Esophagus (tissue), 2 donors: ENCODE results near the gene CHST11. TPM values are rescaled to one million over a fixed set of nuclear protein-coding genes. Genes with fewer than 3 reads are reported as not detected.

ENCODE experiments used
- H3K27ac ChIP-seq, 2 donors: one replicate each; pipeline ENCODE4 v1.5.1; 2013; ENCODE audit warnings: low read depth in 2 of 2, mild to moderate bottlenecking in 2 of 2, inconsistent platforms in 1 of 2, low read length in 1 of 2, moderate library complexity in 1 of 2
- H3K27me3 ChIP-seq, 2 donors: one replicate each; pipeline ENCODE4 v1.6.1; 2013; ENCODE audit warnings: low read length in 2 of 2, control low read depth in 1 of 2, mild to moderate bottlenecking in 1 of 2; ENCODE audit not compliant: insufficient read depth in 2 of 2, control insufficient read depth in 1 of 2
- H3K36me3 ChIP-seq, 2 donors: one replicate each; pipeline ENCODE4 v1.6.1; 2013; ENCODE audit warnings: low read length in 1 of 2; ENCODE audit not compliant: control insufficient read depth in 2 of 2, insufficient read depth in 2 of 2
- H3K4me1 ChIP-seq, 2 donors: one replicate each; pipeline ENCODE4 v1.6.1; 2013; ENCODE audit warnings: low read length in 1 of 2; ENCODE audit not compliant: control insufficient read depth in 2 of 2, insufficient read depth in 2 of 2
- H3K4me3 ChIP-seq, 2 donors: one replicate each; pipeline ENCODE4 v1.5.1; 2013; ENCODE audit warnings: low read length in 2 of 2, mild to moderate bottlenecking in 2 of 2, low read depth in 1 of 2, moderate library complexity in 1 of 2
- H3K9me3 ChIP-seq, 2 donors: one replicate each; pipeline ENCODE4 v1.6.1; 2013; ENCODE audit warnings: mild to moderate bottlenecking in 2 of 2, low read depth in 1 of 2, low read length in 1 of 2, moderate library complexity in 1 of 2; ENCODE audit not compliant: control insufficient read depth in 2 of 2, insufficient read depth in 1 of 2
- WGBS, 2 donors: extraction: QIAGEN DNeasy Blood & Tissue Kit; methylation state at CpG; one replicate each; pipeline ENCODE4 v1.1.7; 2013; 5-methylcytosine and 5-hydroxymethylcytosine counted together
- polyA plus RNA-seq, 2 donors: library from polyadenylated mRNA; stranded (reverse); fragments of 200-250 nt; gene quantifications; one replicate each; pipeline ENCODE4 v1.2.3, GENCODE V29; 2013
- donor health status: healthy with polysubstance abuse.
- donor health status: Bipolar disorder and iron deficiency.

Gene CHST11
- polyA plus RNA-seq, 2 donors, result 0.53 to 1.4 TPM

- Histone ChIP-seq H3K36me3 (no peaks in the 10 kb centered on the region), H3K9me3 (no peaks in the 10 kb centered on the region), H3K27ac (no peak overlapping the region), H3K4me1 (no peaks in the 10 kb centered on the region), H3K4me3 (no peak overlapping the region), H3K27me3 (no peaks in the 10 kb centered on the region)
- 73 to 75% methylated on average over 8 of the region's 8 CpGs for WGBS, 2 donors
Measured at GRCh38 chr12:104764225-104765091, 307.7 kb downstream of the CHST11 start.

- no peak overlapping the region for H3K4me3 ChIP-seq
- no peaks in the 10 kb centered on the region for H3K4me1 ChIP-seq
- H3K9me3 ChIP-seq, result peaks cover 0 to 2% of the 10 kb centered on the region in 2 donors
- WGBS, 2 donors, result 87 to 93% methylated on average over 3 of the region's 3 CpGs
- no peaks in the 10 kb centered on the region for H3K36me3 ChIP-seq
- H3K27me3 ChIP-seq, result no peaks in the 10 kb centered on the region
- no peak overlapping the region for H3K27ac ChIP-seq
Measured at GRCh38 chr12:104767261-104767660, 310.5 kb downstream of the CHST11 start.

GRCh38 chr12:104768033-104768432 is 311.3 kb downstream of the CHST11 start:
- Histone ChIP-seq H3K27ac (no peak overlapping the region), H3K27me3 (no peaks in the 10 kb centered on the region), H3K4me3 (no peak overlapping the region), H3K4me1 (no peaks in the 10 kb centered on the region), H3K36me3 (no peaks in the 10 kb centered on the region), H3K9me3 (peaks cover 0 to 2% of the 10 kb centered on the region in 2 donors)

- no peaks in the 10 kb centered on the region for H3K27me3 ChIP-seq
- H3K4me3 ChIP-seq, result no peak overlapping the region
- no peaks in the 10 kb centered on the region for H3K36me3 ChIP-seq
- 41 to 60% methylated on average over 6 of the region's 6 CpGs for WGBS, 2 donors
- no peak overlapping the region for H3K27ac ChIP-seq
- H3K4me1 ChIP-seq, result no peaks in the 10 kb centered on the region
- peaks cover 0 to 2% of the 10 kb centered on the region in 2 donors for H3K9me3 ChIP-seq
Measured at GRCh38 chr12:104769144-104769561, 312.4 kb downstream of the CHST11 start.

- Histone ChIP-seq H3K27ac (no peak overlapping the region), H3K4me3 (no peak overlapping the region), H3K27me3 (no peaks in the 10 kb centered on the region), H3K36me3 (no peaks in the 10 kb centered on the region), H3K4me1 (no peaks in the 10 kb centered on the region), H3K9me3 (peaks cover 0 to 2% of the 10 kb centered on the region in 2 donors)
- 98 to 100% methylated on average over 1 of the region's 1 CpG for WGBS, 2 donors
Measured at GRCh38 chr12:104772336-104772735, 315.6 kb downstream of the CHST11 start.

GRCh38 chr12:104775731-104776231 is 319.0 kb downstream of the CHST11 start:
- H3K27me3 ChIP-seq, result no peaks in the 10 kb centered on the region
- H3K27ac ChIP-seq, result no peak overlapping the region
- H3K4me3 ChIP-seq, result no peak overlapping the region
- 88 to 94% methylated on average over 2 of the region's 2 CpGs for WGBS, 2 donors
- H3K36me3 ChIP-seq, result no peaks in the 10 kb centered on the region
- H3K4me1 ChIP-seq, result no peaks in the 10 kb centered on the region
- H3K9me3 ChIP-seq, result peaks cover 4 to 6% of the 10 kb centered on the region in 2 donors

- no peaks in the 10 kb centered on the region for H3K4me1 ChIP-seq
- H3K9me3 ChIP-seq, result peaks cover 2 to 6% of the 10 kb centered on the region in 2 donors
- WGBS, 2 donors, result 45 to 75% methylated on average over 2 of the region's 2 CpGs
- H3K36me3 ChIP-seq, result no peaks in the 10 kb centered on the region
- no peaks in the 10 kb centered on the region for H3K27me3 ChIP-seq
- H3K4me3 ChIP-seq, result no peak overlapping the region
- no peak overlapping the region for H3K27ac ChIP-seq
Measured at GRCh38 chr12:104779134-104779533, 322.4 kb downstream of the CHST11 start.

GRCh38 chr12:104782296-104782695 is 325.5 kb downstream of the CHST11 start:
- WGBS, 2 donors, result 81 to 82% methylated on average over 3 of the region's 3 CpGs
- H3K27ac ChIP-seq, result no peak overlapping the region
- H3K27me3 ChIP-seq, result no peaks in the 10 kb centered on the region
- H3K9me3 ChIP-seq, result peaks cover 2 to 6% of the 10 kb centered on the region in 2 donors
- H3K4me1 ChIP-seq, result no peaks in the 10 kb centered on the region
- no peaks in the 10 kb centered on the region for H3K36me3 ChIP-seq
- no peak overlapping the region for H3K4me3 ChIP-seq

- Histone ChIP-seq H3K27me3 (no peaks in the 10 kb centered on the region), H3K4me1 (no peaks in the 10 kb centered on the region), H3K4me3 (no peak overlapping the region), H3K27ac (no peak overlapping the region), H3K9me3 (peaks cover 2 to 6% of the 10 kb centered on the region in 2 donors), H3K36me3 (no peaks in the 10 kb centered on the region)
- 53 to 59% methylated on average over 1 of the region's 1 CpG for WGBS, 2 donors
Measured at GRCh38 chr12:104784592-104784991, 327.8 kb downstream of the CHST11 start.

- H3K4me1 ChIP-seq, result no peaks in the 10 kb centered on the region
- no peaks in the 10 kb centered on the region for H3K36me3 ChIP-seq
- WGBS, 2 donors, result 92 to 97% methylated on average over 5 of the region's 5 CpGs
- H3K4me3 ChIP-seq, result no peak overlapping the region
- no peaks in the 10 kb centered on the region for H3K27me3 ChIP-seq
- no peak overlapping the region for H3K27ac ChIP-seq
- H3K9me3 ChIP-seq, result no peaks in the 10 kb centered on the region
Measured at GRCh38 chr12:104785886-104786285, 329.1 kb downstream of the CHST11 start.
